Brain microvascular endothelial cell (primary cell): ENCODE measurements around the gene USP1.

Source experiments
- DNase-seq: peaks from one replicate; pipeline ENCODE4 v3.0.0-alpha.2; 2020
- H3K27ac ChIP-seq: fragments of 250-450 bp; sonication (Bioruptor Pico); 2 replicates; pipeline ENCODE4 v1.5.1; 2020; ENCODE audit warnings: mild to moderate bottlenecking, moderate library complexity
- H3K27me3 ChIP-seq: fragments of 250-450 bp; sonication (Bioruptor Pico); replicated peaks from 2 replicates; pipeline ENCODE4 v1.5.1; 2020; ENCODE audit warnings: mild to moderate bottlenecking
- H3K36me3 ChIP-seq: fragments of 250-450 bp; sonication (Bioruptor Pico); replicated peaks from 2 replicates; pipeline ENCODE4 v1.5.1; 2020; ENCODE audit warnings: mild to moderate bottlenecking
- H3K4me3 ChIP-seq: 2 replicates; pipeline ENCODE4 v1.5.1; 2011; ENCODE audit warnings: low read depth, mild to moderate bottlenecking, control low read depth, low read length, moderate library complexity
- in situ Hi-C: cut with HindIII; loops from 2 replicates; pipeline ENCODE4 v1.10.0; 2017; ENCODE audit warnings: low sequenced_read_pairs, low pct_ligation_motif_present
- TF ChIP-seq, protein P1 (sequence below): IDR thresholded peaks from 2 replicates; pipeline ENCODE4 v1.5.1; 2011; ENCODE audit warnings: low read depth, mild to moderate bottlenecking, moderate library complexity, low read length, control low read depth, inconsistent platforms; ENCODE audit errors: missing control alignments

The USP1 gene

DNA sequence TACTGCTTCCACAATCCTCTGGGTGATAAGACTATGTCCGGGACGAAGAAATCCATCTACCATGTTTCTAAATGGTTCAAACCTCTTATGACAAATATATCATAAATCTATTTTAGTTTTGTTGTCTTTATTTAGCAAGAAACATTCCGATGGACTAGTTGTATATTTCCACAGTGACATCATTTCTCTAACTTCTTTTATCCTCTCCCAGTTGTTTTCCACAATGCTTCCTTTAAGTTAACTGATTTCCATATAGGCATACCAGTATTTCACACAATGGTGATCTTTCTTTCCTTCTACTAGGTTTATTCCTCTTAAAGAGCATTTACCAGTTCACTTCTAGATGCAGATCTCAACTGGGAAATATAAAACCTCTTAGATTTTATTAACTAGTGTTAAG, 44.8 kb downstream of the USP1 start:
- Histone ChIP-seq H3K27me3 (no peaks in the 10 kb centered on the region), H3K4me3 (no peak overlapping the region), H3K27ac (no peak overlapping the region), H3K36me3 (peaks cover 3% of the 10 kb centered on the region)
- DNase-seq = no peak
- TF ChIP-seq, protein P1, sequence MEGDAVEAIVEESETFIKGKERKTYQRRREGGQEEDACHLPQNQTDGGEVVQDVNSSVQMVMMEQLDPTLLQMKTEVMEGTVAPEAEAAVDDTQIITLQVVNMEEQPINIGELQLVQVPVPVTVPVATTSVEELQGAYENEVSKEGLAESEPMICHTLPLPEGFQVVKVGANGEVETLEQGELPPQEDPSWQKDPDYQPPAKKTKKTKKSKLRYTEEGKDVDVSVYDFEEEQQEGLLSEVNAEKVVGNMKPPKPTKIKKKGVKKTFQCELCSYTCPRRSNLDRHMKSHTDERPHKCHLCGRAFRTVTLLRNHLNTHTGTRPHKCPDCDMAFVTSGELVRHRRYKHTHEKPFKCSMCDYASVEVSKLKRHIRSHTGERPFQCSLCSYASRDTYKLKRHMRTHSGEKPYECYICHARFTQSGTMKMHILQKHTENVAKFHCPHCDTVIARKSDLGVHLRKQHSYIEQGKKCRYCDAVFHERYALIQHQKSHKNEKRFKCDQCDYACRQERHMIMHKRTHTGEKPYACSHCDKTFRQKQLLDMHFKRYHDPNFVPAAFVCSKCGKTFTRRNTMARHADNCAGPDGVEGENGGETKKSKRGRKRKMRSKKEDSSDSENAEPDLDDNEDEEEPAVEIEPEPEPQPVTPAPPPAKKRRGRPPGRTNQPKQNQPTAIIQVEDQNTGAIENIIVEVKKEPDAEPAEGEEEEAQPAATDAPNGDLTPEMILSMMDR = no peak
- in situ Hi-C loops = no loop called here

DNA sequence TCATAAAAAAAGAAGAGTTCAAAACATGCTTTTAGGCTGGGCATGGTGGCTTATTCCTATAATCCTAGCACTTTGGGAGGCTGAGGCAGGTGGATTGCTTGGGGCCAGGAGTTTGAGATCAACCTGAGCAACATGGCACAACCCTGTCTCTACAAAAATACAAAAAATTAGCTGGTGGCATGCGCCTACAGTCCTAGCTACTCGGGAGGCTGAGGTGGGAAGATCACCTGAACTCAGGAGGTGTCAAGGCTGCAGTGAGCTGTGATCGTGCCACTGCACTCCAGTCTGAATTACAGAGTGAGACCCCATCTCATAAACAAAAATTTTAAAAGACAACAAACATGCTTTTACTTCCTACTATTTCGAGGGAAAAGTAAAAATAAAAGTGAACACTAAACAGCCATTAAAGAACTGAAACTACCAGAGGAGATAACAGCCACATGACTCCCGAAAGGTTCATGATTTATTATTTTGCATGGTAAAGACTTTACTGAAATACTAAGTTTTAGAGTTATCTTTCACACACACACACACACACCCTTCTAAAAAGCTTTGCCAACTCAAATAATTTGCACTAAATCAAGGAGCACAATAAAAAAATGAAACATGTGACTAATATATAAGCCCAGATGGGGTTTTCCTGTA, 48.1 kb downstream of the USP1 start:
- Histone ChIP-seq H3K27me3 (no peaks in the 10 kb centered on the region), H3K4me3 (no peak overlapping the region), H3K36me3 (peaks cover 3% of the 10 kb centered on the region), H3K27ac (no peak overlapping the region)
- in situ Hi-C loops = no loop called here
- TF ChIP-seq, protein P1 = no peak
- no peak for DNase-seq

GRCh38 chr1:62487956-62488355, 51.1 kb downstream of the USP1 start:
- in situ Hi-C loops = no loop called here
- TF ChIP-seq, protein P1 = no peak
- Histone ChIP-seq H3K4me3 (no peak overlapping the region), H3K36me3 (peaks cover 5% of the 10 kb centered on the region), H3K27me3 (no peaks in the 10 kb centered on the region), H3K27ac (no peak overlapping the region)
- no peak for DNase-seq

DNA sequence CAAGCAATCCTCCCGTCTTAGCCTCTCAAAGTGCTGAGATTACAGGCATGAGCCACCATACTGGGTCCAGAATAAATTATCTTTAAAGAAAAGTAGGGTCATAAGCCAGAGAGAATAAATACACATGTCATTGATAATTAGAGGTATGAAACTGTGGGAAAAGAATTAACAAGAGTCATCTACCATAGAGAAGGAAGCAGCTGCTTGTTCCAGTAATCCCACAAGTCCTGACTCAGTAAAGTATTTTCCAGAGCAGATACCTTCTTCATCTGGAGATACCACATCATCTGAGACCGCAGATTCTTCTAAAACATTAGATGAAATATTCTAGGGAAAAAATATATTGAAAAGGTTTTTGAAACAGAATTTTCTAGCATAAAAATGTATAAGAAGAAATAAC, 55.7 kb downstream of the USP1 start:
- H3K27me3 ChIP-seq = no peaks in the 10 kb centered on the region
- TF ChIP-seq, protein P1 = no peak
- DNase-seq = no peak
- no peak overlapping the region for H3K27ac ChIP-seq
- no peak overlapping the region for H3K4me3 ChIP-seq
- H3K36me3 ChIP-seq = peaks cover 5% of the 10 kb centered on the region
- in situ Hi-C loops = no loop called here

DNA sequence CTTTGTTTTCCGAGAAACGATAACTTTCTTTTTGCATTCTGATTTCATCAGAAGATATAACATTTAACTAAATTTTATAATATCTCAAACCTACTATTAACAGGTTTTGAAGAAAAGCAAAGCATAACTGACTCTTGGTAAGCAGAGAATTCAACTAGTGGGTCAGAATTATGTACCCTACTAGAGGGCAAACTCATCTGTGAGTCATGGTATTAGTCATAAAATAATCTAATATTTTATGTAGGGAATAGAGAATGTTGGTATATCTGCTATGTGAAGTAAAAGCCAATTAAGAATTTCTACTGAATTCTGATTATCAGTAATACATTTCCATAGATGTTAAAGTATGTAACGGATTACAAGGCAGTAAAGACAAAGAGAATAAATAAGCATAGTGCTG, 56.8 kb downstream of the USP1 start:
- peaks cover 5% of the 10 kb centered on the region for H3K36me3 ChIP-seq
- no peak for DNase-seq

More for the DNA sequence above, 56.8 kb downstream of the USP1 start:
- TF ChIP-seq, protein P1 = no peak
- Histone ChIP-seq H3K27me3 (no peaks in the 10 kb centered on the region), H3K4me3 (no peak overlapping the region), H3K27ac (no peak overlapping the region)
- in situ Hi-C loops = no loop called here
